ENCODE measurements around the gene CLBA1.

Gene CLBA1

DNA sequence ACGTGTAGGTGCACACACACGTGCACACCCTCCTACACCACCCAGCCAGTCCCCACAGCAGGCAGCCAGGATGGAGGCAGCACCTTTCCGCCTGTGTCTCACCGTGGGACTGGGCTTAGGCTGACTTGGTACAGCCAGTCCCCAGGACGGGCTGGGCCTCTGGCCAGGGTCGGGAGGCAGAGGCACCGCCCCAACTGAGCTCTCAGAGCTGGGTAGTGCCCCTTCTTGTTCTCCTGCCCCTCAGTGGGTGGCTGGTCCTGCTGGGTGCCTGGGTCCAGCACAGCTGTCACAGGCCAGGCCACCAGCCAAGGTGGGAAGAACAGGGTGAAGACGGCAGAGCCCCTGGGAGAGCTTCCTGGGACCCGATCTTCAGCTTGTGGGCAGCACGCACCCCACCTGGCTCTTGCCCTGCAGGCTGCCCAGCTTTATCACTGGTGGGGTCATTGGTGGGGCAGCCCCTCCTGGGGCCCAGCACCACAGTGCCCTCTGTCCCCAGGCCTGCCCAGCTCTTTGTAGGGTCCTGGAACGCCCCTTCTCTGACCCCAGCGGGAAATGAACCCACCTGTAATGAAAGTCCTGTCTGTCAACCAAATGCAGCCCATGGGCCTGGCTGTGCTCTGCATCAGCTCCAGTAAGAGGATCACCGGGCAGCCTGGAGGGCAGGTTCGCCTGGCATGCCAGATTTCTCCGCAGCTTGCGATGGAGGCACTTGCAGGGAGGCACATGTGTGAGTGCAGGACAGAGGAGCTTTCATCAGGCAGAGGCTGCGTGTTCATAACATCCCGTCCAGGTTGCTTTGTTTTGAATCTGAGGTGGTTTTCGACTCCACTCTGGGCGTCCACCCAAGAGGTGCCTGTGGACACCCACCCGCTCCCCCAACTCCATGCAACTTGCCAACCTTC lies 20.6 kb downstream of the CLBA1 start:
- no peak for TF ChIP-seq GATA3 (IDR thresholded peaks at IDR 0.05; ENCODE audit: low read depth, low read length)
- no peak for TF ChIP-seq GATA2 (IDR thresholded peaks at IDR 0.05; ENCODE audit: low read depth, low read length)

GRCh38 chr14:105006831-105007592 lies 21.4 kb downstream of the CLBA1 start:
- TF ChIP-seq GATA2 (IDR thresholded peaks at IDR 0.05; ENCODE audit: low read depth, low read length), result no peak
- no peak for TF ChIP-seq GATA3 (IDR thresholded peaks at IDR 0.05; ENCODE audit: low read depth, low read length)

DNA sequence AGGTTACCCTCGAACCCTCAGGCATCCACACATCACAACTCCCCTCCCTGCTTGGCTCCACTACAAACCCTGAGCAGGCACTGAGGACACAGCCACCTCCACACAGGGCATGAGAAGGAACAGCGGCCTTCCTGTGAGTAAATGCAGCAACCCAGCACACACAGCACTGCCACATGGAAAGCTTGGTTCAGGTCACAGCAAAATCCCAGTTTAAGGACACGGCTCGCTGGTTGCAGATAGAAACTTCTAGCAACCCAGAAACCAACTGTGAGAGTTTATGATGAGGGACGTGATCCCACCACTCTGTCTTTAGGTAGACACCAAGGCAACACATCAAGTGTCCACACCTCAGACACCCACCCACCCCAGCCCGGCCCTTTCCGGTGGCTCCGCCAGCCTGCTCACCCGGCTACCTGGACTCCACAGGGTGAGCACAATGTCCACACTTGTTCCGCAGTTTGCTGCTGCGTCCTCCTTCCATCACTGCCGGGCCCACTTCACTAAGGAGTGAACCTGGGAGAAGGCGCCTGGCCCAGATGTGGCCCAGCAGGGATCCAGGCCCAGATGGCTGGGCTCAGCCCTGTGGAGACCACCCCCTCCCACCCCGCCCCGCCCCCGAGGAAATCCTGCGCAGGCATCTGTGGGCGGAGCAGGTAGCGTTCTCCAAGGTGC lies 22.1 kb downstream of the CLBA1 start:
- TF ChIP-seq GATA3 (IDR thresholded peaks at IDR 0.05; ENCODE audit: low read depth, low read length) (no peak), GATA2 (IDR thresholded peaks at IDR 0.05; ENCODE audit: low read depth, low read length) (no peak)

GRCh38 chr14:105010106-105010505 lies 24.5 kb downstream of the CLBA1 start:
- TF ChIP-seq GATA2 (IDR thresholded peaks at IDR 0.05; ENCODE audit: low read depth, low read length), result no peak
- no peak for TF ChIP-seq GATA3 (IDR thresholded peaks at IDR 0.05; ENCODE audit: low read depth, low read length)

DNA sequence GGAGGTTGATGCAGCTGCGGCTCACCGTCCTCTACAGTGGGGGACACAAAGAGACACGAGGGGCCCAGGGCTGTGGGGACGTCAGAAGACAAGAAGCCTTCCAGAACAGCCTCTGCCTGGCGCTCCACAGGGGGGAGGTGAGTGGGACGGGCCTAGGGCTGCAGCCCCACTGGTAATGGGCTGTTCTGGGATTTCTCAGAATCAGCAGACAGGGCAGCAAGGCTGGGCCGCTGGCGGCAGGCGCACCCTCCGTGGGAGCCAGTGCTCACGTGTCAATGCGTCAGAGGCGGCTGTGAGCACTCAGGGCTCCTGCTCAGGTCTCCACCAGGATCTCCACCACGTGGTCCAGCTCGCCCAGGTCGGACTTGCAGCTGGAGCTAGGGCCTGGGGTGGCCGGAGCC lies 25.3 kb downstream of the CLBA1 start:
- no peak for TF ChIP-seq GATA3 (IDR thresholded peaks at IDR 0.05; ENCODE audit: low read depth, low read length)
- TF ChIP-seq GATA2 (IDR thresholded peaks at IDR 0.05; ENCODE audit: low read depth, low read length), result no peak

DNA sequence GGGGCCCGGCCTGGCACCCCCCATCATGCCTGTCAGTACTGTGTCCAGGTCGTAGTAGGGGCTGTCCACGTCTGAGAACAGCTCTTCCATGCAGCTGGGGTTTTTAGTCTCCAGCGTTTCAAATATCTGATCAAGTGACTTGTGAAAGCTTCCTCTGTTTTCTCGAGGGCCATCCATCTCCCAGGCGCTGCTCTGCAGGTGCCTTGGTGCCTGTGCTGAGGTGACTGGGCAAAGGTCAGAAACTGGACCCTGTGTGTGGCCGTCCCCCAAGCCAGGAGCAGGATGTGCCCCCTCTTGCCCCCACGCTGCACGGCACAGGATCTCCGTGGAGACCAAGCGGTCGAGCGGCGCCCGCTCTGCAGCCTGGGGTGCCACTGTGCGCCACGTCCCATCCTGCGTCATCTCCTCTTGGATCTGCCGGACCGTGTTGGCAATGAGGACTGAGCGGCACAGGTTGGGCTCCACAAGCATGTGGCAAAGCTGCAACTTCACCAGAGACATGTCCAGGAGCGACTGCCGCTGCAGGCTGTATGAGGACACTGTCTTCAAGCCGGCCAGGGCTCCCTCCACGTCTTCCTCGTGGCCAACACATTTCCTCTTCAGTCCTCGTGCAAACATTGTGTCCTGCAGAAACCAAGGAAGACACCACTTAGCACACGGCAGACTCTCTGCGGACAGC lies 25.9 kb downstream of the CLBA1 start:
- TF ChIP-seq GATA3 (IDR thresholded peaks at IDR 0.05; ENCODE audit: low read depth, low read length) (no peak), GATA2 (IDR thresholded peaks at IDR 0.05; ENCODE audit: low read depth, low read length) (no peak)

GRCh38 chr14:105012171-105012985 lies 26.8 kb downstream of the CLBA1 start:
- TF ChIP-seq GATA2 (IDR thresholded peaks at IDR 0.05; ENCODE audit: low read depth, low read length), result no peak
- no peak for TF ChIP-seq GATA3 (IDR thresholded peaks at IDR 0.05; ENCODE audit: low read depth, low read length)

DNA sequence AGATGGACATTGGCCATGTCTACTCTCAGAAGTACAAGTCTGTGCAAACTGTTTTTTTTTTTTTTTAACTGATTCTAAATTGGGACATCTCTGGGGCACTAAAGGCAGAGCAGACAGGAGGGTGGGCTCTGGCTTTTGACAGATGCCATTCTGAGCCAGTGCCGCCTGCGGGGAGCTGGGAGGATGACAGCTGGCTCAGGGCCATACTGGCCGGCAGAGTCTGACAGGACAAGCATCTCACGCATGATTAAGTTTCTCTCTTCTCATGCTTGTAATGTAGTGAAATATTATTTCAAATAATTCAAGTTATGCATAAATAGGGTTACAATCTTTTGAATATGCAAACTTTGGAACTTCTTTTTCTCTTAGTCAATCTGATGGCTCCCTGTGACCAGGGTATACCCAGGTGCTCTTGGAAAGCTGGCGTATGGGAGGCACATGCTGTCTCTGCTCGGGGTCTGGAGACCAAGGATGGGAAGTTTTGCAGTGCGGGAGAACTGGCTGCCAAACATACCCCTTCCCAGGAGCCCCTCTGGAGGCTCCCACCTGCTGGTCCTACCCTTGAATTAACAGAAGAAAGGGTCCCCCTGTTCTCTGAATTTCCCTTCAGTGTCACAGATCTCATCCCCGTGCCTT lies 27.7 kb downstream of the CLBA1 start:
- TF ChIP-seq GATA2 (IDR thresholded peaks at IDR 0.05; ENCODE audit: low read depth, low read length) (no peak), GATA3 (IDR thresholded peaks at IDR 0.05; ENCODE audit: low read depth, low read length) (no peak)

DNA sequence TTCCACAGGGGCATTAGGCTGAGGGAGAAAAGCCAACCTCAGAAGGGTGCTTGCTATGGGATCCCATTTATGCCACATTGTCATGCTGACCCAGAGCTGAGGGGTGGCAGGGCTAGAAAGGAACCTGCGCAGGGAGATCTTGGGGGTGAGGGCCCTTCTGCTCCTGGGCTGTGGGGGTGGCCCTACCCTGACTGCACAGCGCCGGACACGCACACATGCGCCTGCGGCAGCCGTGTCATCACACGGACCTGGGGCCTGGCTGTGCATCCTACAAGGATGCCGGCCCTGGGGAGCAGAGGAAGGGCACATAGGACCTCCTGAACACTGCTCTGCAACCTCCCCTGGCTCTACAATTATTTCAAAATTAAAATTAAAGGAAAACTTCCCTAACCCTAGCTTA lies 28.4 kb downstream of the CLBA1 start:
- TF ChIP-seq GATA2 (IDR thresholded peaks at IDR 0.05; ENCODE audit: low read depth, low read length) (no peak), GATA3 (IDR thresholded peaks at IDR 0.05; ENCODE audit: low read depth, low read length) (no peak)

DNA sequence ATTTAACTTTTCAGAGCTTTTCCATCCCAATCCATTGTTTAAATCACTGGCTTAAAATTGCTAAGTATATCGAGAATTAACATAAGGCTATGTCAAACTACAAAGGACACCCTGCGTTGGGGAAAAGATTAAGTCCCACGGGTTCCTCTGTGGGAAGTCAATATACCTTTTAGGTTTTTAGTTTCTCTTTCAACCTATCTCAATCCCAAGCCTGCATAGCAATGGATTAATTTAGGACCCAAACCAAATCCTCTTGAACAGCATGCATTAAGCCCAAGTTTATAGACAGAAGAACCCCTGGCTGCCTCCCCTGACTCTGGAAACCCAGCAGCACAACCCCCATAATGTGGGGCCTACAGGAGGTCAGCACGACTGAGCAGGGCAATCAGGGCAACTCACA lies 29.0 kb downstream of the CLBA1 start:
- no peak for TF ChIP-seq GATA3 (IDR thresholded peaks at IDR 0.05; ENCODE audit: low read depth, low read length)
- no peak for TF ChIP-seq GATA2 (IDR thresholded peaks at IDR 0.05; ENCODE audit: low read depth, low read length)

GRCh38 chr14:105015242-105015641 lies 29.7 kb downstream of the CLBA1 start:
- no peak for TF ChIP-seq GATA3 (IDR thresholded peaks at IDR 0.05; ENCODE audit: low read depth, low read length)
- TF ChIP-seq GATA2 (IDR thresholded peaks at IDR 0.05; ENCODE audit: low read depth, low read length), result no peak

GRCh38 chr14:105015905-105016304 lies 30.3 kb downstream of the CLBA1 start:
- TF ChIP-seq GATA2 (IDR thresholded peaks at IDR 0.05; ENCODE audit: low read depth, low read length) (no peak), GATA3 (IDR thresholded peaks at IDR 0.05; ENCODE audit: low read depth, low read length) (no peak)

GRCh38 chr14:105018414-105018813 lies 32.8 kb downstream of the CLBA1 start:
- TF ChIP-seq GATA2 (IDR thresholded peaks at IDR 0.05; ENCODE audit: low read depth, low read length) (no peak), GATA3 (IDR thresholded peaks at IDR 0.05; ENCODE audit: low read depth, low read length) (no peak)
